IMR-90 (cell line): ENCODE results near the gene PRXL2B. TPM values are rescaled to one million over a fixed set of nuclear protein-coding genes. Genes with fewer than 3 reads are reported as not detected.

Source experiments
- ATAC-seq: fragments of 200-7000 bp; cut with Tn5 transposase; 2 replicates; pipeline ENCODE4 v1.9.1; 2020; ENCODE audit warnings: low read depth, mild to moderate bottlenecking, moderate library complexity
- BruUV-seq: library from RNA; stranded (reverse); fragments of 400-500 nt; replicated peaks from 2 replicates; lab custom pipeline; 2021; lab: Mats Ljungman, UMichigan
- CTCF ChIA-PET: fragments of 300-600 bp; formaldehyde crosslinking; extraction: SDS; loops from one replicate; lab custom pipeline; 2021; ENCODE audit warnings: antibody characterized with exemption; lab: Yijun Ruan, JAX
- POLR2A ChIA-PET: fragments of 300-600 bp; sonication (Branson Sonifier 250); formaldehyde crosslinking; loops from one replicate; lab custom pipeline; 2022; ENCODE audit warnings: antibody characterized with exemption; ENCODE audit not compliant: unreplicated experiment; lab: Charles Lee
- DNase-seq: peaks from one replicate; pipeline ENCODE4 v3.0.0; 2013
- H2AFZ ChIP-seq: replicated peaks from 2 replicates; pipeline ENCODE3; 2013; ENCODE audit warnings: low read length, mild to moderate bottlenecking; ENCODE audit not compliant: poor library complexity
- H2AK5ac ChIP-seq: 2 replicates; pipeline ENCODE4 v1.6.1; 2013; ENCODE audit warnings: low read depth, low read length, inconsistent platforms
- H2AK9ac ChIP-seq: replicated peaks from 2 replicates; pipeline ENCODE3; 2013; ENCODE audit warnings: mild to moderate bottlenecking, low read depth, low read length, moderate library complexity; ENCODE audit not compliant: poor library complexity
- H2BK120ac ChIP-seq: 2 replicates; pipeline ENCODE4 v1.6.1; 2013; ENCODE audit warnings: low read depth, low read length, inconsistent platforms
- H2BK15ac ChIP-seq: 3 replicates; pipeline ENCODE4 v1.6.1; 2013; ENCODE audit warnings: low read depth, low read length, inconsistent platforms
- H2BK20ac ChIP-seq: 2 replicates; pipeline ENCODE4 v1.6.1; 2013; ENCODE audit warnings: low read depth, mild to moderate bottlenecking, inconsistent platforms, low read length, moderate library complexity
- H2BK5ac ChIP-seq: 2 replicates; pipeline ENCODE4 v1.6.1; 2013; ENCODE audit warnings: mild to moderate bottlenecking, low read depth, low read length, inconsistent platforms; ENCODE audit not compliant: poor library complexity, severe bottlenecking
- H3K14ac ChIP-seq: replicated peaks from 2 replicates; pipeline ENCODE4 v1.6.1; 2013; ENCODE audit warnings: low read depth, low read length, inconsistent platforms
- H3K18ac ChIP-seq: 2 replicates; pipeline ENCODE4 v1.6.1; 2013; ENCODE audit warnings: low read depth, low read length, control low read depth
- H3K23ac ChIP-seq: 2 replicates; pipeline ENCODE4 v1.6.1; 2013; ENCODE audit warnings: low read depth, low read length, inconsistent platforms
- H3K27ac ChIP-seq: 2 replicates; pipeline ENCODE4 v1.5.1; 2013; ENCODE audit warnings: mild to moderate bottlenecking, control low read depth, low read length; ENCODE audit not compliant: insufficient read depth
- H3K27me3 ChIP-seq: 2 replicates; pipeline ENCODE4 v1.6.1; 2013; ENCODE audit warnings: low read length; ENCODE audit not compliant: control insufficient read depth, insufficient read depth
- H3K36me3 ChIP-seq: 2 replicates; pipeline ENCODE4 v1.6.1; 2013; ENCODE audit warnings: low read length, mixed read lengths; ENCODE audit not compliant: control insufficient read depth, insufficient read depth
- H3K4ac ChIP-seq: 2 replicates; pipeline ENCODE4 v1.6.1; 2013; ENCODE audit warnings: low read depth, low read length, inconsistent platforms
- H3K4me1 ChIP-seq: 2 replicates; pipeline ENCODE4 v1.6.1; 2013; ENCODE audit warnings: low read length, mixed read lengths; ENCODE audit not compliant: control insufficient read depth, insufficient read depth
- H3K4me2 ChIP-seq: 2 replicates; pipeline ENCODE4 v1.6.1; 2013; ENCODE audit warnings: low read depth, mild to moderate bottlenecking, control low read depth, low read length, moderate library complexity
- H3K4me3 ChIP-seq: 2 replicates; pipeline ENCODE4 v1.5.1; 2013; ENCODE audit warnings: low read depth, mild to moderate bottlenecking, control low read depth, low read length, moderate library complexity; ENCODE audit not compliant: insufficient read depth
- H3K56ac ChIP-seq: 2 replicates; pipeline ENCODE4 v1.6.1; 2013; ENCODE audit warnings: low read length, inconsistent platforms; ENCODE audit not compliant: insufficient read depth; ENCODE audit errors: extremely low read depth
- H3K79me1 ChIP-seq, 2 experiments: 2 replicates each; pipeline ENCODE4 v1.6.1; 2013; ENCODE audit warnings: low read length in 2 of 2, inconsistent platforms in 1 of 2, low read depth in 1 of 2
- H3K9ac ChIP-seq: 2 replicates; pipeline ENCODE4 v1.6.1; 2013; ENCODE audit warnings: low read depth, low read length, control low read depth
- H3K9me1 ChIP-seq: 2 replicates; pipeline ENCODE4 v1.6.1; 2013; ENCODE audit warnings: low read length, inconsistent platforms; ENCODE audit not compliant: insufficient read depth
- H3K9me3 ChIP-seq: 2 replicates; pipeline ENCODE4 v1.6.1; 2013; ENCODE audit warnings: low read length; ENCODE audit not compliant: control insufficient read depth, insufficient read depth
- H4K20me1 ChIP-seq: 2 replicates; pipeline ENCODE4 v1.6.1; 2013; ENCODE audit warnings: low read length, inconsistent platforms; ENCODE audit not compliant: insufficient read depth
- H4K5ac ChIP-seq: 2 replicates; pipeline ENCODE4 v1.6.1; 2013; ENCODE audit warnings: mild to moderate bottlenecking, low read depth, low read length, control low read depth
- H4K8ac ChIP-seq, 2 experiments: 2 replicates each; pipeline ENCODE4 v1.6.1; 2013; ENCODE audit warnings: low read depth in 2 of 2, low read length in 2 of 2, control low read depth in 1 of 2, inconsistent platforms in 1 of 2
- H4K91ac ChIP-seq: 2 replicates; pipeline ENCODE4 v1.6.1; 2013; ENCODE audit warnings: low read depth, low read length, inconsistent platforms; ENCODE audit not compliant: insufficient read depth
- BHLHE40 ChIP-seq: fragments of 150-350 bp; IDR thresholded peaks from 2 replicates; pipeline ENCODE4 v1.6.1; 2016; ENCODE audit warnings: mild to moderate bottlenecking, low read depth, low read length
- CEBPB ChIP-seq: IDR thresholded peaks from 2 replicates; pipeline ENCODE4 v1.6.1; 2012; ENCODE audit warnings: low read depth, low read length, improper control_type of control experiment
- CHD1 ChIP-seq: IDR thresholded peaks from 2 replicates; pipeline ENCODE4 v1.6.1; 2012; ENCODE audit warnings: low read depth, low read length, improper control_type of control experiment
- ELK1 ChIP-seq: fragments of 150-350 bp; IDR thresholded peaks from 2 replicates; pipeline ENCODE4 v1.6.1; 2016; ENCODE audit warnings: low read depth, mild to moderate bottlenecking, low read length, moderate library complexity, borderline replicate concordance
- FOS ChIP-seq: fragments of 150-350 bp; IDR thresholded peaks from 2 replicates; pipeline ENCODE4 v1.6.1; 2016; ENCODE audit warnings: low read depth, low read length
- MAFK ChIP-seq: IDR thresholded peaks from 2 replicates; pipeline ENCODE4 v1.6.1; 2012; ENCODE audit warnings: low read depth, low read length, improper control_type of control experiment
- MAZ ChIP-seq: IDR thresholded peaks from 2 replicates; pipeline ENCODE4 v1.6.1; 2012; ENCODE audit warnings: low read depth, mild to moderate bottlenecking, low read length, improper control_type of control experiment, moderate library complexity, borderline replicate concordance
- MXI1 ChIP-seq: IDR thresholded peaks from 2 replicates; pipeline ENCODE4 v1.6.1; 2012; ENCODE audit warnings: low read depth, mild to moderate bottlenecking, low read length, moderate library complexity, borderline replicate concordance
- NFE2L2 ChIP-seq: fragments of 150-350 bp; IDR thresholded peaks from 2 replicates; pipeline ENCODE4 v1.6.1; 2016; ENCODE audit warnings: low read depth, mild to moderate bottlenecking, low read length
- POLR2A ChIP-seq: IDR thresholded peaks from 2 replicates; pipeline ENCODE4 v1.6.1; 2012; ENCODE audit warnings: mild to moderate bottlenecking, low read depth, low read length
- RAD21 ChIP-seq: IDR thresholded peaks from 2 replicates; pipeline ENCODE4 v1.6.1; 2012; ENCODE audit warnings: low read length, improper control_type of control experiment
- RCOR1 ChIP-seq: IDR thresholded peaks from 2 replicates; pipeline ENCODE4 v1.6.1; 2012; ENCODE audit warnings: mild to moderate bottlenecking, low read length, improper control_type of control experiment; ENCODE audit not compliant: insufficient replicate concordance
- RFX5 ChIP-seq: IDR thresholded peaks from 2 replicates; pipeline ENCODE4 v1.8.0; 2012; ENCODE audit warnings: low read depth, mild to moderate bottlenecking, low read length, moderate library complexity
- SMC3 ChIP-seq: fragments of 150-350 bp; IDR thresholded peaks from 2 replicates; pipeline ENCODE4 v1.6.1; 2016; ENCODE audit warnings: low read depth, mild to moderate bottlenecking, antibody characterized with exemption, low read length, moderate library complexity
- WGBS, 2 experiments: methylation state at CpG; one replicate each; pipeline versions ENCODE4 v1.1.5 to v1.1.7; 2013; ENCODE audit warnings: missing lambda C conversion rate in 2 of 2; ENCODE audit not compliant: insufficient read length in 1 of 2; ENCODE audit errors: extremely low coverage in 2 of 2; 5-methylcytosine and 5-hydroxymethylcytosine counted together
- dilution Hi-C: fragments of 300-500 bp; cut with HindIII; formaldehyde crosslinking; loops from one replicate; pipeline ENCODE4 v1.14.3; 2018; ENCODE audit warnings: low sequenced_read_pairs; ENCODE audit not compliant: unreplicated experiment
- in situ Hi-C: fragments of 300-500 bp; cut with MboI; formaldehyde crosslinking; loops from 3 replicates; pipeline ENCODE4 v1.14.3; 2019; ENCODE audit warnings: low sequenced_read_pairs, inconsistent platforms, mixed read lengths
- intact Hi-C: fragments of 100-400 bp; cut with micrococcal nuclease; formaldehyde crosslinking; loops from 2 replicates; pipeline ENCODE4 v1.10.0; 2022
- polyA plus RNA-seq, 3 experiments: library from polyadenylated mRNA; depleted of rRNA; stranded (reverse); fragments of >200 nt; gene quantifications; 2 replicates each; pipeline ENCODE4 v1.2.3, GENCODE V29; 2012; ENCODE audit warnings: low replicate concordance in 1 of 3
- total RNA-seq: library from RNA; depleted of rRNA; stranded (reverse); fragments of >200 nt; gene quantifications from 2 replicates; pipeline ENCODE4 v1.2.3, GENCODE V29; 2012
- TF ChIP-seq, protein P1 (sequence below): fragments of 150-350 bp; IDR thresholded peaks from 2 replicates; pipeline ENCODE4 v1.6.1; 2017; ENCODE audit warnings: mild to moderate bottlenecking, antibody characterized with exemption, low read length, low read depth

The PRXL2B gene
- total and polyA plus RNA-seq, 2 of the 4 experiments (the other 2 are of a cell fraction) = 10.9 to 22.3 TPM

DNA sequence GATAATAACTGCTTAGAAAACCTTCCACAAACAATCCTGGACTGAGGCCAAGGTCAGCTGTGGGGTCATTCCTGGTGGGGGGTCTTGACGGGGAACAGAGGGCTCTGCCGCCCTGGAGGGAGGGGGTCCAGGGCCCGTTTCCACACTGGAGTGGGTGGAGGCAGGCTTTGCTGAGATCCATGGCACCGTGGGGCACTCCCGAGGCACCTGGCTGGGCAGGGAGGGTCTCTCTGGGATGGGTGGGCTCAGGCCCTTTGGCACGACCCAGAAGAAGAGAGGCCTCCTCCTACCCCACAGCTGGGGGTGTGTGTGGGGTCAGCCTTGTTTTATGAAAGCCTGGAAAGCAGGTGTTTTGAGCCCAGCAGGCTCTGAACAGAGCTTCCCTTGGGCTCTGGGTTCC is 41.2 kb downstream of the PRXL2B start:
- WGBS, 2 experiments = 40% methylated on average over 1 of the region's 6 CpGs; no CpG with 5 or more reads in 1 of the 2 experiments
- no peak overlapping the region for H2BK20ac ChIP-seq
- no peaks in the 10 kb centered on the region for H3K79me1 ChIP-seq
- no peak overlapping the region for H3K4ac ChIP-seq
- H2AK9ac ChIP-seq = no peak overlapping the region
- intact Hi-C loops = no loop called here
- no peaks in the 10 kb centered on the region for H4K20me1 ChIP-seq
- BruUV-seq = no TSS peak
- no peak overlapping the region for H4K5ac ChIP-seq
- no peak overlapping the region for H2BK5ac ChIP-seq
- CTCF ChIA-PET = no interaction called here
- DNase-seq (no peak), ATAC-seq (no peak)
- no peaks in the 10 kb centered on the region for H3K36me3 ChIP-seq
- no peak overlapping the region for H3K56ac ChIP-seq
- H3K23ac ChIP-seq = no peak overlapping the region
- no peak overlapping the region for H3K4me2 ChIP-seq
- H2AK5ac ChIP-seq = no peak overlapping the region
- no peak overlapping the region for H3K18ac ChIP-seq
- H4K91ac ChIP-seq = no peak overlapping the region
- H3K27ac ChIP-seq = no peak overlapping the region
- H2AFZ ChIP-seq = no peak overlapping the region
- no peaks in the 10 kb centered on the region for H3K9me3 ChIP-seq
- H4K8ac ChIP-seq = no peak overlapping the region
- dilution Hi-C loops = no loop called here
- H3K9me1 ChIP-seq = no peaks in the 10 kb centered on the region
- POLR2A ChIA-PET = no interaction called here
- no peak overlapping the region for H3K9ac ChIP-seq
- H3K27me3 ChIP-seq = peaks cover 14% of the 10 kb centered on the region
- in situ Hi-C loops = no loop called here
- no peaks in the 10 kb centered on the region for H3K4me1 ChIP-seq
- H3K4me3 ChIP-seq = no peak overlapping the region
- H3K14ac ChIP-seq = no peak overlapping the region
- no peak overlapping the region for H2BK15ac ChIP-seq
- no peak for TF ChIP-seq RCOR1
- no peak for TF ChIP-seq SMC3
- no peak for TF ChIP-seq ELK1
- no peak for TF ChIP-seq BHLHE40
- no peak for TF ChIP-seq CEBPB
- no peak for TF ChIP-seq MAZ
- TF ChIP-seq CHD1 = no peak
- TF ChIP-seq RFX5 = no peak
- TF ChIP-seq NFE2L2 = no peak
- TF ChIP-seq POLR2A = no peak
- no peak for TF ChIP-seq FOS
- TF ChIP-seq RAD21 = no peak
- TF ChIP-seq MAFK = no peak
- TF ChIP-seq MXI1 = no peak
- TF ChIP-seq, protein P1, sequence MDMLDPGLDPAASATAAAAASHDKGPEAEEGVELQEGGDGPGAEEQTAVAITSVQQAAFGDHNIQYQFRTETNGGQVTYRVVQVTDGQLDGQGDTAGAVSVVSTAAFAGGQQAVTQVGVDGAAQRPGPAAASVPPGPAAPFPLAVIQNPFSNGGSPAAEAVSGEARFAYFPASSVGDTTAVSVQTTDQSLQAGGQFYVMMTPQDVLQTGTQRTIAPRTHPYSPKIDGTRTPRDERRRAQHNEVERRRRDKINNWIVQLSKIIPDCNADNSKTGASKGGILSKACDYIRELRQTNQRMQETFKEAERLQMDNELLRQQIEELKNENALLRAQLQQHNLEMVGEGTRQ = no peak
- H2BK120ac ChIP-seq = no peak overlapping the region
